ENCODE measurements around the gene PODNL1. TPM values are rescaled to one million over a fixed set of nuclear protein-coding genes. Genes with fewer than 3 reads are reported as not detected.

PODNL1 gene
- total RNA-seq, 1 donor from 2014 or later, result not detected

DNA sequence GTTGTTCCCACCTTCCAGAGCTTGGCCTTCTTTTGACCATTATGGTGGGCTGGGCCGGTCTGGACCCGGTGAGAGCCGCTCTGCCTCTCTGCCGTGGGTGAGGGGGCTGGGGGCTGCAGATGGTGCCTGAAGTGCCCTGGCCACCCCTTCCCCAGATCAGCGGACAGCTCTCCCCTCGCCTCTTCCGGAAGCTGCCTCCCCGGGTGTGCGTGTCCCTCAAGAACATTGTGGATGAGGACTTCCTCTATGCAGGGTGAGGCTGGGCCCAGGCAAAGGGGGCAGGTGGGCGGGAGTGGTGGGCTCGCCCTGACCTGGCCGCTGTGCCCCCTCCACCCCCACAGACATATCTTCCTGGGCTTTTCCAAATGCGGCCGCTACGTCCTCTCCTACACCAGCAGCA is 16.0 kb upstream of the PODNL1 start:
- FAIRE-seq (no peak), DNase-seq (ENCODE audit: low read depth) (no peak)
- TF ChIP-seq, protein P1, sequence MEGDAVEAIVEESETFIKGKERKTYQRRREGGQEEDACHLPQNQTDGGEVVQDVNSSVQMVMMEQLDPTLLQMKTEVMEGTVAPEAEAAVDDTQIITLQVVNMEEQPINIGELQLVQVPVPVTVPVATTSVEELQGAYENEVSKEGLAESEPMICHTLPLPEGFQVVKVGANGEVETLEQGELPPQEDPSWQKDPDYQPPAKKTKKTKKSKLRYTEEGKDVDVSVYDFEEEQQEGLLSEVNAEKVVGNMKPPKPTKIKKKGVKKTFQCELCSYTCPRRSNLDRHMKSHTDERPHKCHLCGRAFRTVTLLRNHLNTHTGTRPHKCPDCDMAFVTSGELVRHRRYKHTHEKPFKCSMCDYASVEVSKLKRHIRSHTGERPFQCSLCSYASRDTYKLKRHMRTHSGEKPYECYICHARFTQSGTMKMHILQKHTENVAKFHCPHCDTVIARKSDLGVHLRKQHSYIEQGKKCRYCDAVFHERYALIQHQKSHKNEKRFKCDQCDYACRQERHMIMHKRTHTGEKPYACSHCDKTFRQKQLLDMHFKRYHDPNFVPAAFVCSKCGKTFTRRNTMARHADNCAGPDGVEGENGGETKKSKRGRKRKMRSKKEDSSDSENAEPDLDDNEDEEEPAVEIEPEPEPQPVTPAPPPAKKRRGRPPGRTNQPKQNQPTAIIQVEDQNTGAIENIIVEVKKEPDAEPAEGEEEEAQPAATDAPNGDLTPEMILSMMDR (IDR thresholded peaks at IDR 0.05; ENCODE audit: insufficient read depth, low read length, severe bottlenecking), result no peak
- Histone ChIP-seq H3K36me3 (ENCODE audit: control insufficient read depth, insufficient read depth, low read length) (peaks cover 19% of the 10 kb centered on the region), H3K27me3 (ENCODE audit: control insufficient read depth, insufficient read depth, low read length) (no peaks in the 10 kb centered on the region), H3K4me3 (ENCODE audit: low read depth, low read length) (no peak overlapping the region)

DNA sequence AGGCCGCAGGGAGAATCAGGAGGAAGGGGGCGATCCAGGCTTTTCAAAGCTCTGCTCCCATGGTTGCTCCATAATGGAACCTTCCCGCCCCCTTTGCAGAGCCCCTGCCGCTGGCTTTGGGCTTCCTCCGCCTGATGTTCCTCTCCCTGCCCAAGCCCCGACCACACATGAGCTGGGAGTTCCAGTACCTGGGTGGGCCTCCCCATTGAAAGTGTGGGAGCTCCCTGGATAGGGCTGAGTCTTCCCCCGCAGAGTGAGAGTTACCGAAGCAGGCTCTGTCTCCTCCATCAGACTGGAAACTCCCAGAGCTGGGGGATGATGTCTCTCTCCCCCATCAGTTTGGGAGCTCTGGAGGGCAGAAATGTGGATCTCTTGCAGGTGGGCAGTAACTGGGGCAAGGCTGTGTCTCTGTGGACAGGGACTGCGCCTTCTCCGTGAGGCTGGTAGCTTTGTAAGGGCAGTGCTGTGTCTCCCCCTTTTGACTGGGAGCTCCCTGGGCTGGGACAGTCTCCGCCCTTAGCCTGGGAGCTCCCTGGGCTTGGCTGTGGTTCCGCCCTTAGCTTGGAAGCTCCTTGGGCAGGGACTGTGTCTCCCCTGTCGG is 14.8 kb upstream of the PODNL1 start:
- Histone ChIP-seq H3K27me3 (ENCODE audit: control insufficient read depth, insufficient read depth, low read length) (no peaks in the 10 kb centered on the region), H3K4me3 (ENCODE audit: low read depth, low read length) (peak overlapping the region; percentile 78), H3K36me3 (ENCODE audit: control insufficient read depth, insufficient read depth, low read length) (peaks cover 15% of the 10 kb centered on the region)
- FAIRE-seq (no peak), DNase-seq (ENCODE audit: low read depth) (peak; percentile 58)
- TF ChIP-seq, protein P1 (IDR thresholded peaks at IDR 0.05; ENCODE audit: insufficient read depth, low read length, severe bottlenecking), result peak; percentile 37

DNA sequence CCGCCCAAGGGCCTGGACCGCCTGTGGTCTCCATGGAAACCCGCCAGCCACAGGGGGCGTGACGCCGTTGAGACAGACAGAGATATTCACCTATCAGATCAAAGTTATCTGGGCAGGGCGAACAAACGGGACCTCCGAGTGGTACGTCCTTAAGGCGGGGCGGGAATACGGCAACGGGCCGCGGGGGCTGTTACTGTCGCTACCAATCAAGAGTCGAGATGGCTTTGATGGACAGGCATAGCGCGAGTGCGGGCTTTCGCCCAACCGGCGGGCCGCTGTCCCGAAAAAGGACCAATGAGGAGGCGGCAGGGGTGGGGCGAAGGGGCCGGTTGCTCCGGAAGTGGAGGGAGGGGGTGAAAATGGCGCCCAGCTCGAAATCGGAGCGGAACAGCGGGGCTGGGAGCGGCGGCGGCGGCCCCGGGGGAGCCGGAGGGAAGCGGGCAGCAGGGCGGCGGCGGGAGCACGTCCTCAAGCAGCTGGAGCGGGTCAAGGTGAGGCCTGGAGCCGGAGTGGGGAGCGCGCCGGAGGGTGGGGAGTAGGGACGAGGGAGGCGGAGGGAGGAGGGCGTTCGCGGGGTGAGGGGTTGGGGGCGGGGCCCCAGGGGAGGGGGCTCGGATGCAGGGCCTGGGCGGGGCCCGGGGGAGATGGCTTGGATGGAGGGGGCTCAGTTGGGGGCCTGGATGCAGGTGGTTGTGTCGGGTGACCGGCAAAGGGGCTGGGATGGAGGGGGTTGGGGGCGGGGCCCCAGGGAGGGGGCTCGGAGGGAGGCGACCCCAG is 14.1 kb upstream of the PODNL1 start, which contains the start of gene DCAF15:
DCAF15 (plus strand) TSS at position 356 of the 777 bp plus-strand sequence; CDS start at position 360, 4 bp downstream.
- TF ChIP-seq, protein P1 (IDR thresholded peaks at IDR 0.05; ENCODE audit: insufficient read depth, low read length, severe bottlenecking), result no peak
- DNase-seq (ENCODE audit: low read depth), result peak; percentile 97
- peak within 1 kb of the TSS; percentile 78 for H3K4me3 ChIP-seq (ENCODE audit: low read depth, low read length)
- FAIRE-seq, result peak; percentile 18
- H3K27me3 ChIP-seq (ENCODE audit: control insufficient read depth, insufficient read depth, low read length), result no peaks in the 10 kb centered on the region
- H3K36me3 ChIP-seq (ENCODE audit: control insufficient read depth, insufficient read depth, low read length), result peaks cover 13% of the 10 kb centered on the region

DNA sequence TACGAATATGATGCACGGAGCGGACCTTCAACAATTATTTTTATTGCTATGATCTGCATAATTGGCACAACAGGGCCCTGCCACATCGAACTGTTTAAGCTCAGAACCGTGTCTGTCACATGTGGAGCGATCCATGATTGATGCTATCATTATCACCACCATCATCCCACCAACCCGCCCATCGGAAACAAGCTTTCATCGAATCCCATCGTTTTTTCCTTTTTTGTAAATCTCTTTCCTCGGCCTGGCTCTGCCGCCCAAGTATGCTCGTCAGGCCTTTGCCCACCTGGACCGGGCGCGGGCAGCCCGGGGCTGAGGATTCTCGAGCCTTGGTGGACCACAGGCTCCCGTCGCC is 13.6 kb upstream of the PODNL1 start:
- DNase-seq (ENCODE audit: low read depth) (no peak), FAIRE-seq (no peak)
- Histone ChIP-seq H3K27me3 (ENCODE audit: control insufficient read depth, insufficient read depth, low read length) (no peaks in the 10 kb centered on the region), H3K36me3 (ENCODE audit: control insufficient read depth, insufficient read depth, low read length) (peaks cover 12% of the 10 kb centered on the region), H3K4me3 (ENCODE audit: low read depth, low read length) (peak overlapping the region; percentile 34)
- TF ChIP-seq, protein P1 (IDR thresholded peaks at IDR 0.05; ENCODE audit: insufficient read depth, low read length, severe bottlenecking), result no peak

DNA sequence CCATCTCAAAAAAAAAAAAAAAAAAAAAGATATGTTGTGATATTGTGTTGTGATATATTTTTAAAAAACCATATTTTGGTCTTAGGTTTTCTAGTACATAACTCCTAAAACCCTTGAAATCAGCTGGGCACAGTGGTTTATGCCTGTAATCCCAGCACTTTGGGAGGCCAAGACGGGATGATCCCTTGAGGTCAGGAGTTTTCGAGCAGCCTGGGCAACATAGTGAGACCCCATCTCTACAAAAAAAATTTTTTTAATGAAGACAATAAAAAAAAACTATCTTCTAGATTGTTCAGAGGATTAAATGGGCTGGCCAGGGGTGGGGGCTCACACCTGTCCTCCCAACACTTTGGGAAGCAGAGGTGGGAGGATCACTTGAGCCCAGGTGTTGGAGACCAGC is 12.8 kb upstream of the PODNL1 start:
- H3K4me3 ChIP-seq (ENCODE audit: low read depth, low read length), result no peak overlapping the region
- peaks cover 7% of the 10 kb centered on the region for H3K36me3 ChIP-seq (ENCODE audit: control insufficient read depth, insufficient read depth, low read length)
- TF ChIP-seq, protein P1 (IDR thresholded peaks at IDR 0.05; ENCODE audit: insufficient read depth, low read length, severe bottlenecking), result no peak
- no peak for FAIRE-seq
- no peak for DNase-seq (ENCODE audit: low read depth)
- H3K27me3 ChIP-seq (ENCODE audit: control insufficient read depth, insufficient read depth, low read length), result no peaks in the 10 kb centered on the region
